IMR-90 (cell line): ENCODE data around the gene NLGN2. TPM values are rescaled to one million over a fixed set of nuclear protein-coding genes. Genes with fewer than 3 reads are reported as not detected.

Source experiments
- ATAC-seq: fragments of 200-7000 bp; cut with Tn5 transposase; 2 replicates; pipeline ENCODE4 v1.9.1; 2020; ENCODE audit warnings: low read depth, mild to moderate bottlenecking, moderate library complexity
- BruUV-seq: library from RNA; stranded (reverse); fragments of 400-500 nt; replicated peaks from 2 replicates; lab custom pipeline; 2021; lab: Mats Ljungman, UMichigan
- CTCF ChIA-PET: fragments of 300-600 bp; formaldehyde crosslinking; extraction: SDS; loops from one replicate; lab custom pipeline; 2021; ENCODE audit warnings: antibody characterized with exemption; lab: Yijun Ruan, JAX
- POLR2A ChIA-PET: fragments of 300-600 bp; sonication (Branson Sonifier 250); formaldehyde crosslinking; loops from one replicate; lab custom pipeline; 2022; ENCODE audit warnings: antibody characterized with exemption; ENCODE audit not compliant: unreplicated experiment; lab: Charles Lee
- DNase-seq: peaks from one replicate; pipeline ENCODE4 v3.0.0; 2013
- H2AFZ ChIP-seq: replicated peaks from 2 replicates; pipeline ENCODE3; 2013; ENCODE audit warnings: low read length, mild to moderate bottlenecking; ENCODE audit not compliant: poor library complexity
- H2AK5ac ChIP-seq: 2 replicates; pipeline ENCODE4 v1.6.1; 2013; ENCODE audit warnings: low read depth, low read length, inconsistent platforms
- H2AK9ac ChIP-seq: replicated peaks from 2 replicates; pipeline ENCODE3; 2013; ENCODE audit warnings: mild to moderate bottlenecking, low read depth, low read length, moderate library complexity; ENCODE audit not compliant: poor library complexity
- H2BK120ac ChIP-seq: 2 replicates; pipeline ENCODE4 v1.6.1; 2013; ENCODE audit warnings: low read depth, low read length, inconsistent platforms
- H2BK15ac ChIP-seq: 3 replicates; pipeline ENCODE4 v1.6.1; 2013; ENCODE audit warnings: low read depth, low read length, inconsistent platforms
- H2BK20ac ChIP-seq: 2 replicates; pipeline ENCODE4 v1.6.1; 2013; ENCODE audit warnings: low read depth, mild to moderate bottlenecking, inconsistent platforms, low read length, moderate library complexity
- H2BK5ac ChIP-seq: 2 replicates; pipeline ENCODE4 v1.6.1; 2013; ENCODE audit warnings: mild to moderate bottlenecking, low read depth, low read length, inconsistent platforms; ENCODE audit not compliant: poor library complexity, severe bottlenecking
- H3K14ac ChIP-seq: replicated peaks from 2 replicates; pipeline ENCODE4 v1.6.1; 2013; ENCODE audit warnings: low read depth, low read length, inconsistent platforms
- H3K18ac ChIP-seq: 2 replicates; pipeline ENCODE4 v1.6.1; 2013; ENCODE audit warnings: low read depth, low read length, control low read depth
- H3K23ac ChIP-seq: 2 replicates; pipeline ENCODE4 v1.6.1; 2013; ENCODE audit warnings: low read depth, low read length, inconsistent platforms
- H3K27ac ChIP-seq: 2 replicates; pipeline ENCODE4 v1.5.1; 2013; ENCODE audit warnings: mild to moderate bottlenecking, control low read depth, low read length; ENCODE audit not compliant: insufficient read depth
- H3K27me3 ChIP-seq: 2 replicates; pipeline ENCODE4 v1.6.1; 2013; ENCODE audit warnings: low read length; ENCODE audit not compliant: control insufficient read depth, insufficient read depth
- H3K36me3 ChIP-seq: 2 replicates; pipeline ENCODE4 v1.6.1; 2013; ENCODE audit warnings: low read length, mixed read lengths; ENCODE audit not compliant: control insufficient read depth, insufficient read depth
- H3K4ac ChIP-seq: 2 replicates; pipeline ENCODE4 v1.6.1; 2013; ENCODE audit warnings: low read depth, low read length, inconsistent platforms
- H3K4me1 ChIP-seq: 2 replicates; pipeline ENCODE4 v1.6.1; 2013; ENCODE audit warnings: low read length, mixed read lengths; ENCODE audit not compliant: control insufficient read depth, insufficient read depth
- H3K4me2 ChIP-seq: 2 replicates; pipeline ENCODE4 v1.6.1; 2013; ENCODE audit warnings: low read depth, mild to moderate bottlenecking, control low read depth, low read length, moderate library complexity
- H3K4me3 ChIP-seq: 2 replicates; pipeline ENCODE4 v1.5.1; 2013; ENCODE audit warnings: low read depth, mild to moderate bottlenecking, control low read depth, low read length, moderate library complexity; ENCODE audit not compliant: insufficient read depth
- H3K56ac ChIP-seq: 2 replicates; pipeline ENCODE4 v1.6.1; 2013; ENCODE audit warnings: low read length, inconsistent platforms; ENCODE audit not compliant: insufficient read depth; ENCODE audit errors: extremely low read depth
- H3K79me1 ChIP-seq, 2 experiments: 2 replicates each; pipeline ENCODE4 v1.6.1; 2013; ENCODE audit warnings: low read length in 2 of 2, inconsistent platforms in 1 of 2, low read depth in 1 of 2
- H3K9ac ChIP-seq: 2 replicates; pipeline ENCODE4 v1.6.1; 2013; ENCODE audit warnings: low read depth, low read length, control low read depth
- H3K9me1 ChIP-seq: 2 replicates; pipeline ENCODE4 v1.6.1; 2013; ENCODE audit warnings: low read length, inconsistent platforms; ENCODE audit not compliant: insufficient read depth
- H3K9me3 ChIP-seq: 2 replicates; pipeline ENCODE4 v1.6.1; 2013; ENCODE audit warnings: low read length; ENCODE audit not compliant: control insufficient read depth, insufficient read depth
- H4K20me1 ChIP-seq: 2 replicates; pipeline ENCODE4 v1.6.1; 2013; ENCODE audit warnings: low read length, inconsistent platforms; ENCODE audit not compliant: insufficient read depth
- H4K5ac ChIP-seq: 2 replicates; pipeline ENCODE4 v1.6.1; 2013; ENCODE audit warnings: mild to moderate bottlenecking, low read depth, low read length, control low read depth
- H4K8ac ChIP-seq, 2 experiments: 2 replicates each; pipeline ENCODE4 v1.6.1; 2013; ENCODE audit warnings: low read depth in 2 of 2, low read length in 2 of 2, control low read depth in 1 of 2, inconsistent platforms in 1 of 2
- H4K91ac ChIP-seq: 2 replicates; pipeline ENCODE4 v1.6.1; 2013; ENCODE audit warnings: low read depth, low read length, inconsistent platforms; ENCODE audit not compliant: insufficient read depth
- RCOR1 ChIP-seq: IDR thresholded peaks from 2 replicates; pipeline ENCODE4 v1.6.1; 2012; ENCODE audit warnings: mild to moderate bottlenecking, low read length, improper control_type of control experiment; ENCODE audit not compliant: insufficient replicate concordance
- WGBS, 2 experiments: methylation state at CpG; one replicate each; pipeline versions ENCODE4 v1.1.5 to v1.1.7; 2013; ENCODE audit warnings: missing lambda C conversion rate in 2 of 2; ENCODE audit not compliant: insufficient read length in 1 of 2; ENCODE audit errors: extremely low coverage in 2 of 2; 5-methylcytosine and 5-hydroxymethylcytosine counted together
- dilution Hi-C: fragments of 300-500 bp; cut with HindIII; formaldehyde crosslinking; loops from one replicate; pipeline ENCODE4 v1.14.3; 2018; ENCODE audit warnings: low sequenced_read_pairs; ENCODE audit not compliant: unreplicated experiment
- in situ Hi-C: fragments of 300-500 bp; cut with MboI; formaldehyde crosslinking; loops from 3 replicates; pipeline ENCODE4 v1.14.3; 2019; ENCODE audit warnings: low sequenced_read_pairs, inconsistent platforms, mixed read lengths
- intact Hi-C: fragments of 100-400 bp; cut with micrococcal nuclease; formaldehyde crosslinking; loops from 2 replicates; pipeline ENCODE4 v1.10.0; 2022
- polyA plus RNA-seq, 3 experiments: library from polyadenylated mRNA; depleted of rRNA; stranded (reverse); fragments of >200 nt; gene quantifications; 2 replicates each; pipeline ENCODE4 v1.2.3, GENCODE V29; 2012; ENCODE audit warnings: low replicate concordance in 1 of 3
- total RNA-seq: library from RNA; depleted of rRNA; stranded (reverse); fragments of >200 nt; gene quantifications from 2 replicates; pipeline ENCODE4 v1.2.3, GENCODE V29; 2012

NLGN2 gene
- total and polyA plus RNA-seq, 2 of the 4 experiments (the other 2 are of a cell fraction), result 1.8 to 38.1 TPM

DNA sequence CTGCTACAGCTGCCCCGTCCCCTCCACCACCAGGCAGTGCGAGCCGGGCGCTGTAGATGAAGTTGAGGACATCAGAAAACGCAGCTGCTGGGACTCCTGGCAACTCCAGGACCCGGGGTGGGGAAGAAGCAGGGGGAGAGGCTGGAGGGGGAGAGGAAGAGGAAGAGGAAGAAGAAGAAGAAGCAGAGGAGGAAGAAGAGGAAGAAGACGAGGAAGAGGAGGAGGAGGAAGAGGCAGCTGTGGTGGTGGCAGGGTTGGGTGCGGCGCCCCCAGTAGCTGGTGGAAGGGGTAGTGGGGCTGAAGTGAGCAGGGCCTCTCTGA, 58.6 kb downstream of the NLGN2 start:
- Histone ChIP-seq H3K4ac (no peak overlapping the region), H3K9me3 (no peaks in the 10 kb centered on the region), H3K9me1 (peaks cover 24% of the 10 kb centered on the region), H2AK9ac (no peak overlapping the region), H3K4me1 (peaks cover 12% of the 10 kb centered on the region; the same call in 1 of the 2 replicates), H3K79me1 (peaks cover 11 to 75% of the 10 kb centered on the region in 2 experiments), H2AFZ (no peak overlapping the region), H2AK5ac (no peak overlapping the region), H3K14ac (no peak overlapping the region), H3K18ac (no peak overlapping the region), H3K36me3 (peaks cover 46% of the 10 kb centered on the region), H3K23ac (no peak overlapping the region), H4K5ac (no peak overlapping the region), H2BK15ac (no peak overlapping the region), H2BK20ac (no peak overlapping the region), H3K27ac (no peak overlapping the region), H4K8ac (no peak overlapping the region), H3K9ac (no peak overlapping the region), H3K56ac (no peak overlapping the region), H4K20me1 (peaks cover 63% of the 10 kb centered on the region), H3K4me2 (no peak overlapping the region), H3K4me3 (no peak overlapping the region), H3K27me3 (no peaks in the 10 kb centered on the region), H2BK5ac (no peak overlapping the region), H2BK120ac (no peak overlapping the region), H4K91ac (no peak overlapping the region)
- dilution Hi-C loops, result no loop called here
- in situ Hi-C loops, result no loop called here
- intact Hi-C loops, result no loop called here
- CTCF ChIA-PET, result no interaction called here
- DNase-seq (no peak), ATAC-seq (no peak)
- no CpG with 5 or more reads among the region's 9 CpGs for WGBS, 2 experiments
- POLR2A ChIA-PET, result no interaction called here
- no TSS peak for BruUV-seq
- TF ChIP-seq RCOR1, result no peak
